GM19035 (cell line): ENCODE data around the gene TBC1D22B.

ENCODE experiments used
- ATAC-seq: cut with Tn5 transposase; IDR thresholded peaks from one replicate; pipeline ENCODE4 v1.9.1; 2021; ENCODE audit not compliant: unreplicated experiment

The TBC1D22B gene, protein sequence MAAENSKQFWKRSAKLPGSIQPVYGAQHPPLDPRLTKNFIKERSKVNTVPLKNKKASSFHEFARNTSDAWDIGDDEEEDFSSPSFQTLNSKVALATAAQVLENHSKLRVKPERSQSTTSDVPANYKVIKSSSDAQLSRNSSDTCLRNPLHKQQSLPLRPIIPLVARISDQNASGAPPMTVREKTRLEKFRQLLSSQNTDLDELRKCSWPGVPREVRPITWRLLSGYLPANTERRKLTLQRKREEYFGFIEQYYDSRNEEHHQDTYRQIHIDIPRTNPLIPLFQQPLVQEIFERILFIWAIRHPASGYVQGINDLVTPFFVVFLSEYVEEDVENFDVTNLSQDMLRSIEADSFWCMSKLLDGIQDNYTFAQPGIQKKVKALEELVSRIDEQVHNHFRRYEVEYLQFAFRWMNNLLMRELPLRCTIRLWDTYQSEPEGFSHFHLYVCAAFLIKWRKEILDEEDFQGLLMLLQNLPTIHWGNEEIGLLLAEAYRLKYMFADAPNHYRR

DNA sequence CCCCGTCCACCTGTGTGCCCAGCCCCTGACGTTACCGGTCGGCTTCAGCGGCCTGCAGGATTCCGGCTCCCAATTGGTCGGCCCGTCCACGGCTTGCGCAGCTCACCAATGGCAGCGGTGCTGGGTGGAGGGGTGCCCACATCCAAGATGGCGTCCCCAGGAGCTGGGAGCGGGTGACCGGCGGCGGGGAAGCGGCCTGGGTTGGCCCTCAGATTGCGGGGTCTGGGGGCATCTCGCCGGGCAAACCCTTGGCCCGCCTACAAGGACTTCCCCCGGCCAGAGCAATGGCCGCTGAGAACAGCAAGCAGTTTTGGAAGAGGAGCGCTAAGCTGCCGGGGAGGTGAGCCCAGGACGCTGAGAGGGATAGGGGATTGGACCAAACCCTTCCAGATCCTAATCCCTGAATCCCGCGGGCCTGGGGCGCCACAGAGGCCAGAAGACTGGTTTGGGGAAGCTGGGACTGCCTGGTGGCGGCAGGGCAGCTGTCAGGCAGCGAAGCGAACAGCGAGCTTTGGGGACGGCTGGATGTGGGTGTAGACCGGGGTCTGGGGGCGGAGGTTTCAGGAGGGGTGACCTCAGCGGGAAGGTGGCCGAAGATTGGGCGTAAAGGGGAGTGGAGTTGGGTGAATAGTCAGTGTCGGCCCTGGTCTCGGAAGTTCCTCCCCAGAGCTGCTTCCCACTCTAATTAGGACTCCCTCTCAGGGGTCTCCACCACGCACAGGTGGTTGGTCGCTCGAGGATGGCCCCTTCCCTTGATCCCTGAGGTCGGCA, at the start of gene TBC1D22B, which contains the start of gene TMEM217:
TSS of gene TBC1D22B (plus strand) at position 139 of the 771 bp plus-strand sequence. CDS start at position 285, 146 bp downstream.
TSS of gene TMEM217 (minus strand) at position 511 of the 771 bp plus-strand sequence. CDS start 39,114 bp downstream, outside the sequence.
- peak; percentile 98 for ATAC-seq

DNA sequence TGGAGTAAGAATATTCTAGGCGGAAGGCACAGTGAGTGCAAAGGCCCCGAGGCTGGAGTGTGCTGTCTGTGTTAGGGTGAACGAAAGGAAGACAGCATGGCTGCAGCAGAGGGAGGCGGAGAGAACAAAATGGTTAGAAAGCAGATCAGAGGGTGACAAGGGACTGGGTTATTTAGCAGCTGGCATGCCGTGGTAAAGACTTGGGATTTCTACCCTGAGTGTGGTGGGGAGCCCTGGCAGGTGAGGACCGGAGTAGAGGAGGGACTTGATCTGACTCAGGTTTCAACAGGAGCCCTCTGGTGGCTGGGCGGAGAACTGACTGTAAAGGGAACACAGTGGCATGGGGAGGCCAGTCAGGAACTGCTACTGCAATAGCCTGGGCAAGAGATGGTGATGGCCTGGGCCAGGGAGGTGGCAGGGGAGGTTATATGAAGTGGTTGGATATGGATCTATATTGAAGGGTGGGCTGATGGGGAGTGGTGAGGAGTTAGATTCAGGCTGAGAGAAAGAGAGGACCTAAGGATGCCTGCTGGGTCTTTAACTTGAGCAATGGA, 49.6 kb upstream of the TBC1D22B start:
- peak; percentile 60 for ATAC-seq

DNA sequence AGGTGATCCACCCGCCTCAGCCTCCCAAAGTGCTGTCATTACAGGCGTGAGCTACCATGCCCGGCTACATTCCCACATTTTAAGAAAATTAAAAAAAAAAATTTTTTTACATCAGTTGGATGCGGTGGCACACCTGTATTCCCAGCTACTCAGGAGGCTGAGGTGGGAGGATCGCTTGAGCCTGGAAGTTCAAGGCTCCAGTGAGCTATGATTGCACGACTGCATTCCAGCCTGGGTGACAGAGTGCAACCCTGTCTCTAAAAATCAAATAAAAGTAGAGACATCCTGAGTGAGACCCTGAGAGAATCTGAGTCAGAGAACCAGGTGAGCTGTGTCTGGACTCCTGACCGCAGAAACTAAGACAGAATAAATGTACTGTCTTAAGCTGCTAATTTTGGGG, 48.8 kb upstream of the TBC1D22B start:
- no peak for ATAC-seq

DNA sequence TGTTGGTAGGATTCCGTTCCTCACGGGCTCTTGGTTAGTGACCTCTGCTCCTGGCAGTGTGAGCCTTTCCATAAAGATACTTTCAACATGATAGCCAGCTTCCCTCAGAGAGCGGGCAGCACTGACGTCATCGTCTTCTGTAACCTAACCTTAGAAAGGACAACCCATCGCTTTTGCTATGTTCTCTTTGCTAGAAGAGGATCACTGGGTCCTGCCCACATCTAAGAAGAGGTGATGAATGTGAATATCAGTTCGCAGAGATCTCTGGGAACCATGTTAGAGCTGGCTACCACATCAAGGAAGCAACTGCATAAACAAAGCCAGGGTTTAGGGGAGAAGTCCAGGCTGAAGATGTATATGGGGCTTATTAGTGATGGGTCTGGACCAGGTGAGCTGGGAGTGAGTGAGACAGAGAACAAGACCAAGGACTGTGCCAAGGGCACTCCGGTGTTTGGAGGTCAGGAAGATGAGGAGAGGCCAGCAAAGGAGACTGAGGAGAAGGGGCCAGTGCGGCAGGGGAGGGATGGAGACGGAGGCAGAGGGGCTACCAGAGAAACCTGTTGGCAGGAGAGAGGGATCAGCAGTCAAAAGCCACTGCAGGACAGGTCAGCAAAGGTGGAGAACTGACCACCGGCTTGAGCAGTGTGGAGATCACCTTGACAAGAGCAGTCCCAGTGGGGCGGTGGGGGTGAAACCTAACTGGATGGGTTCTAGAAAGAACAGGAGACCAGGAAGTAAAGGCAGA, 47.9 kb upstream of the TBC1D22B start:
- ATAC-seq = no peak

DNA sequence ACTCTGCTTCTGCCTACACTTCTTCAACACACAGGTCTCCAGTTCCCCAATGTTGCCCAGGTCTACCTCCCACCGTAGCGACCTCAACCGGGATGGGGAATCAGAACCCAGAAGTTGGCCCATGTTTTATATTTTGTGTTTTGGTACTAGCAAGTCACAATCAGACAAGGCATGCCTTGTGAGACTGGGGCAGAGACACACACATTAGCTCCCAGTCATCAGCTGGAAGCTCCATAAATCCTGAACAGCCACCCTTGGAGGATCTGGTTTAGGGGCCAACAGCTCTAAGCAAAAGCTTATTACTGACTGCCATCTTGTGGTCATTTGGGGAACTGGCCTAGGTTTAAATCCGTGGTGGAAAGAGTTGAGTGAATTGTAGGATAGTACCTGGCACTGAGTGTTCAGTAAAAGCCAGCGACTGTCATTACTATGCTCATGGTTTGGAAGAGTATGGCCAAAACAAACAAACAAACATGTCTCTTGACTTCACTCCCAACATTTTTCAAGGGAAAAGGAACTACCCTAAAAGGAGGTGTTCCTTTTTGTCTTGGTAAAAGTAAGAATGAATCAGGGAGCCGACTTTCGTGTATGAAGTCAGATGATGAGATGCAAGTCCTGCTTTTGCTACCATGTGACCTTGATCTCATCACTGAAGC, 47.1 kb upstream of the TBC1D22B start:
- no peak for ATAC-seq

DNA sequence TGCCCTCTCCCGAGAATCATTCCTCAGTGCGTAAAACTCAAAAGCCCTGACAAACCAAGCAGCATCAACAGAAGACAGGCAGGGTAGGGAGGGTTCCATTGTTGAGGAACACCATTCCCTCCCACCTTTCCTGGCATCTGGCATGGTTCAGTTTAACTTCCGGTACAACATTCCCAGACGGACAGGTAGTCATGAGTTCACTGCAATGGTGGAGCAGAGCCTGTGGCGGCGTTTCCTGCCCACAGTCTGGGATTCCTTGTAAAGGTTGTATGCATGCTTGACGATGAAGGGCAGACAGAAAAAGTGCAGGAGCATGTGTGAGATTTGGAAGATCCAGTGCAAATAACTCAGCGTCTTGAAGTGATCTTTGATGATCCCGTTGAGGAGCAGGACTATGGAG, 45.3 kb upstream of the TBC1D22B start:
- no peak for ATAC-seq

DNA sequence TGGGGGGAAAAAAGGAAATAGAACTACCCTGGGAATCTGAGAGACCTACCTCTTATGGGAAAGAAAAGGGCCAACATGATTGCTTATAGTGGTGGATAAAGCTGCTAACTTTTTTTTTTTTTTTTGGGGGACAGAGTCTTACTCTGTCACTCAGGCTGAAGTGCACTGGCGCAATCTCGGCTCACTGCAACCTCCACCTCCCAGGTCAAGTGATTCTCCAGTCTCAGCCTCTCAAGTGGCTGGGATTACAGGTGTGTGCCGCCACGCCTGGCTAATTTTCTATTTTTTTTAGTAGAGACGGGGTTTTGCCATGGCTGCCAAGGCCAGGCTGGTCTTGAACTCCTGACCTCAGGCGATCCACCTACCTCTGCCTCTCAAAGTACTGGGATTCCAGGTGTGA, 39.5 kb upstream of the TBC1D22B start:
- ATAC-seq = no peak

DNA sequence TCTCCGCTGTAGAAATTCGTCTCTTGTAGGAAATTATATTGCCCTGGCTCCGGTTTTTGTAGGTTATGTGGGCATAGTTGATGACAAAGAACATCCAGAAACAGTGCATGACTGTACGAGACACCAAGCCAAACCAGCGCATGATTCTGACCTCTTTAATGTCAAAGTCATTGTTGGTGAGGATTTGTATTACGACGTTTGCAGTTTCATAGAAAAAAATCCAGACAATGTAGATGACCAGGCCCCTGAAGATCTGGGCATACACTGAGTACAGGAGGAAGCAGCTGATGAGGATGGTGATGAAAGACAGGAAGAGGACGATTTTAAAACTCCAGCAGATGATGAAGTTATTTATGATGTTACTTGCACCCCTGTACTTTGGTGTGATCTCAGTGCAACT, 39.1 kb upstream of the TBC1D22B start:
- ATAC-seq = no peak

DNA sequence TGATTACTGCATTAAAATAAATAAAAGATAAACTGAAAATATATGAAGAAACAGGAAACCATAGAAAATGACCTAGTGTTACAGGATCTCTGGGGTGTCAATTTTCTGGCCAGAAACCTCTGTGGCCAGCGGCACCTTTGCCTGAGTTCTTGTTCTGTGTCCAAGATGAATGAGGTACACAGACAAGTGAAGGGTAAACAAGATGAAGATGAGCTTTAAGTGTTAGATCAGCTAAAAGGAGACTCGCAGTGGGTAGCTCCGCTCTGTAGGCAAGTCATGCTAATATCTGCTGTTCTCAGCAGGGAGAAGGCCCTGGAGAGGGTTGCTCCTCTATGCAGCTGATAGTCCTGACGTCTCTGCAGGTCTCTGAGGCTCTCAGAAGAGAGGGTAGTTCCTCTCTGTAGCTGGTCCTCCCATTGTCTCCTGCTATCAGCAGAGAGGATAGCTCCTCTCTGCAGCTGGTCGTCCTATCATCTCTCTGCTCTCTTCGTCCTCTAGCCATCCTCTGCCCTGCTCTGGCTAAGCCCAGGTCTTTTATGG, 35.9 kb upstream of the TBC1D22B start:
- no peak for ATAC-seq

DNA sequence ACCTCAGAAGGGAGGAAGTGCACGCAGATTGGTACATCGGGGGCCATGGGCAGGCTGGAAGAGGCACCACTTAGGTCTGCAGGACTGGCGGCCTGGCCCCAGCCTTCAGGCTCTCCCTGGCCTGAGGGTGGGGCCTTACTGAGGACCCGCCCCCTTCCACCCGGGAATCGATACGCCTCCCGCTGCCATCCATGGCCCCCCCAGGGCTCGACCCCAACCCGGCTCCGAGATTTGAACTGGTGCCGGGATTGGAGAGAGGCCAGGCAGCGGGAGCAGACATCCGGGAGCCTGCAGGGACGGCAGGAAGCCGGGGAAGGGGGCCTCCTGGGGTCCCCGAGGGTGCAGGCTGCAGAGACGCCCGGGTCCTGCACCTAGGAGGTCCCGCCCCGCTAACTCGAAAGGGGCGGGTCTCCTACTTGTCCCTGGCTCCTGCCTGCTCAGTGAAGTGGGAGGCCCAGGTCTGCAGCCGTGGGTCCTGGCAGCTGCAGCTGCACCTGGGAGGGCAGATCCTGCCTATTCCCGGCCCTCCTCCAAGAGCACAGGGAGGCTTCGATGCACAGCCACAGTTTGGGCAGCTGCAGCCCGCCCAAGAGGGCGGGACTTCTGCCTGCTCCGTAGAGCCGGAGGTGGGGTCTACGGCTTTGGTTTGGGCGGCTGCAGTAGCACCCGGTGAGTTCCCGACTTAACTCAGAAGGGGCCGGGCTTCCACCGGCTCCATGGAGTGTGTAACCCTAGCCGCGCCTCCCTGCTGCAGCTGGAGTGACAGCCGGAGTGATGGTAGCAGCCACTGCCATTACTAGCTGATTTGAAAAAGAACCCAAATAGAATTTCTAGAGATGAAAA, 35.2 kb upstream of the TBC1D22B start:
- ATAC-seq = peak; percentile 81

DNA sequence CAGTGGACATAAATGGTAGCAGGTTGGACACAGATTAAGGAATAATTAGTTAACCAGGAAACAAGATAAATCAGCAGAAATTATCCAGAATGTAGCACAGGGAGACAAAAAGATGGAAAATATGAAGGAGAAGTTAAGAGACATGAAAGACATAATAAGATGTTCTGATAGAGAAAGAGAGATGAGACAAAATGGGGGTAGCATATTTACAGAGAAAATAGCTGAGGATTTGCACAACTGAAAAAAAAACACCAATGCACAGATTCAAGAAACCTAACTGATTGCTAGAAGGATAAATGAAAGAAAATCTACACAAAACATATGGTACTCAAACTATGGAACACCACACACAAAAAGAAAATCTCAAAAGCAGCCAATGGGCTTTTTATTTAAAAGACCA, 34.6 kb upstream of the TBC1D22B start:
- no peak for ATAC-seq

DNA sequence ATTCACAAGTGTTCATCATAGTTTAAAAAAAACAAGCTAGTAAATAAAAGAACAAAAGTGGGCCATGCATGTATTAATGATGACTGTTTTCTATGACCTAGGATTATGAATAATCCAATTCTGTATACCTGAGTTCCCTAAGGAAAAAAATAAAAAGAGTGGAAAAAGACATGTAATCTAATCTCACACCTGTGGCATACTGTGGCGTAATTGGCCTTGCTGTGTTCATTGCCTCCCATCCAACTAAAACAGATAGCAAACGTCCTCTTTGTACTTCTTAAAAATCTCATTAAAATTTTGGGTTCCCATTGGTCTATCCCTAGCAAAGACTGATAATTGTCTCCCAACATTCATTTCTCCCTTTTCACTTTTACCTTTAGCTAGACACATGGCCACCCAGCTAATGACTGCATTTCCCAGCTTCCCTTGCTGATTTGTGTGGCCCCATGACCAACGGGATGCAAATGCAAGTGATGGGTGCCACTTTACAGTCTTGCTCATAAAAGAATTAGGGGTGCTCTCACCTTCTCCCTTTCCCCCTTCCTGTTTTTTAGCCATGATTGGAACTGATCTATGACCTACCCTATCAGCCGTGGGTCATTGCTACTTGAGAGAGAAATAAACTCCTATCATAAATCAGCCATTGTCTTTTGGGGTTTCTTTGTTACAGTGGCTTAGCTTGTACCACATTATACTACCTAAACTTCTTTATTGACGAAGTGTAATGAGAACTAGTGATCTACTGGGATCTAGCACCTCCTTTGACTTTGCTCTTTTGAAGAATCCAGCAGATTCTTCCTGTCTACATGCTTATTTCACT, 32.0 kb upstream of the TBC1D22B start:
- ATAC-seq = no peak

DNA sequence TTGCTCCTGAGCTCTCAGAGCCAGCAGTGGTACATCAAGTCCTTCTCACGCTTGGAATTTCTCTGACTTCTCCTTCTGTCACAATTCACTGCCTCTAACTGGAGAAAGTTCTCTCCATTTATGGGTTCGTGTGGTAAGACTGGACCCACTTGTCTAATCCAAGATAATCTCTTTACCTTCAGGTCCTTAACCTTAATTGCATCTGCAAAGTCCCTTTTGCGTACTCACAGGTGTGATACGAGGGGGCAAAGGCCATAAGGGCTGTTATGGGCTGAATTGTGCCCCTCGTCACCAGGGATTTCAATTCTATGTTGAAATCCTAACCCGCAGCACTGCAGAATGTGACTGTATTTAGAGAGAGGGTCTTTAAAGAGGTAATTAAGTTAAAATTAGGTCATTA, 27.5 kb upstream of the TBC1D22B start:
- no peak for ATAC-seq

DNA sequence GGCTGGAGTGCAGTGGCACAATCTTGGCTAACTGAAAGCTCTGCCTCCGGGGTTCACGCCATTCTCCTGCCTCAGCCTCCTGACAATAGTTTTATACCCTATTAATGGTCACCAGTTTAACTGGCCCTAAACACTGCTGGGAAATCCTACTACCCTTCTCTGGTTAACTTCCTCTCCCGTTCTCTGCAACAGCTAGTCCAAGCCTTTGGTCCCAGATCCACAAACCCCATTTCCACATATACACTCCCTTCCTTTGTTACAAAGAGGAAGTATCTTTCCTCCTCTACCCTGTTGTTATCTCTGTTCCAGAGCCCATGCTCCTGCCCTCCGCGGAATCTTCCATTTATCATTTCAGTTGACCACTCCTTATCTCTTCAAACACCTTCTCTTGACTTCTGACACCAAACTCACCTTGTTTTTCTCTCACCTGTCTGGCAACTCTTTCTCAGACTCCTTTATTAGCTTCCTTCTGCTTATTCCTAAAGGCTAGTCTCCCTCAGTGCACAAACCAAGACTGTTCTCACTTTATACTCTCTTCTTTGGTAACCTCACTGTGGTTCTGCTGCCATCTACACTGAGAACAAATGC, 25.0 kb upstream of the TBC1D22B start:
- no peak for ATAC-seq

DNA sequence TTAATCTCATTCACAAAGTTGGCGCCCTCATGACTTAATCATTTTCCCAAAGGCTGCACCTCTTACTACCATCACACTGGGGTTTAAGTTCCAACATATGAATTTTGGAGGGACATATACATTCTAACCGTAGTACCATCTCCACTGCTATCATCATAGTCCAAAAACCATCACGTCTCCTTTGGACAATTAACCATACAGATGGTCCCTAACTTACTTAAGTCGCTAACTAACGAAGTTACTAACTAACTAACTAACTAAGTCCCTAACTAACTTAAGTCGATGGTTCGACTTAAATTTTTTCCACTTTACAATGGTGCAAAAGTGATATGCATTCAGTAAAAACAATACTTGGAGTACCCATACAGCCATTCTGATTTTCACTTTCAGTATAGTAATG, 24.0 kb upstream of the TBC1D22B start:
- ATAC-seq = no peak

DNA sequence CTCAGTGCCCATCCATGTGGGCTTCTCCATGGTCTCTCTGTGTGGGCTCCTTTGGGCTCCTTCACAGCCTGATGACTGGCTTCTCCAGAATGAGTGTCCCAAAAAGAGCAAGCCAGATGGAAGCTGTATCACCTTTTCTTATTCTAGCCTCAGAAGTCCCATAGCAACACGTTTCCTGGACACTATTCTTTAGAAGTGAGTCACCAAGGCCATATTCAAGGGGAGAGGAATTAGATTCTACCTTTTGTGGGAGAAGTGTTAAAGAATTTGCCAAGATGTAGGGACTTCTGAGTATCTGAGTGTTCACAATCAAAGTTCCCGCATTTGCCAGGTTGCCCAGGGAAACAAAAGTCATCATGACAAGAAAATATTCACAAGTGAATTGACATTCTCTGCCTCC, 20.7 kb upstream of the TBC1D22B start:
- no peak for ATAC-seq

DNA sequence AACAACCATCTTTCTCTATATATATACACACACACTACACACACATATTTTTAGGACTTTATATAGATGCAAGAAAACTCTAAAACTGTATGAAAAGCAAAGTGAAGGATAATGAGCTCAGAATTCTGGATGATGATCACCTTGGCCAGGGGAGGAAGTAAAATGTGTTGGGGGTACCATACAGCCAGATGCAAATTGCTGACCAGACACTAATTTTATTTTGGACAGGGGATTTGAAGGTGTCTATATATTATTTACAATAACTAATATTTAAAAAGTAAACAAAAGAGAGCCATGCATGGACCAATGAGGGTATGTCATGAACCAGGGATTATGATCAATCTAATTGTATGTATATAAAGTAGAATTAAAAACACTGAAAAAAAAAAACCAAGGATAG, 19.8 kb upstream of the TBC1D22B start:
- no peak for ATAC-seq

DNA sequence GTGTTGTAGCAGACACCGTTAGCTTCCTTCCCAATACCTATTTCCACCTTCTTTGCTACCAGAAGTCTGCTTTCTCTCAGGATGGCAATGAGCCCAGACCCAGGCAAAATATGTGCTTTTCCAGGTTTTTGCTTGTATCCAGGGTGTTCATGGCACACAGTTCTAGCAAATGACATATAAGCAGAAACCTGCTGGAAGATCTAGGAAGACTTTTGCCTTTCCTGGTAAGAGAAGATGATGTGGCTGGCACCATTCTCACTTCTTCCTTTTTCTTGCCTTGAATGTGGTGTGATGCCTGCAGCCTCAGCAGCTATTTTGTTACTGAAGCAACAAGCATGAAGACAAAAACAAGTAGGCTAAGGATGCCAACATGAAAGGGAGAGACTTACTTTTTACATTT, 19.2 kb upstream of the TBC1D22B start:
- ATAC-seq = no peak
